GM12864 (cell line): ENCODE measurements around the gene SEPTIN7.

Experiments
- DNase-seq: peaks from one replicate; pipeline ENCODE4 v3.0.0-alpha.2; 2011; ENCODE audit warnings: low read depth
- H3K4me3 ChIP-seq: 2 replicates; pipeline ENCODE4 v1.5.1; 2011; ENCODE audit warnings: mild to moderate bottlenecking, low read depth, low read length, control low read depth
- CTCF ChIP-seq: IDR thresholded peaks from 2 replicates; pipeline ENCODE4 v1.5.1; 2011; ENCODE audit warnings: low read depth, mild to moderate bottlenecking, moderate library complexity, low read length, control low read depth, inconsistent platforms; ENCODE audit errors: missing control alignments

The SEPTIN7 gene

GRCh38 chr7:35817181-35817580 lies 16.3 kb downstream of the SEPTIN7 start:
- H3K4me3 ChIP-seq: no peak overlapping the region
- no peak for DNase-seq
- TF ChIP-seq CTCF: no peak

- H3K4me3 ChIP-seq: no peak overlapping the region
- DNase-seq: no peak
- no peak for TF ChIP-seq CTCF
Measured at GRCh38 chr7:35817930-35818329, 17.1 kb downstream of the SEPTIN7 start.

DNA sequence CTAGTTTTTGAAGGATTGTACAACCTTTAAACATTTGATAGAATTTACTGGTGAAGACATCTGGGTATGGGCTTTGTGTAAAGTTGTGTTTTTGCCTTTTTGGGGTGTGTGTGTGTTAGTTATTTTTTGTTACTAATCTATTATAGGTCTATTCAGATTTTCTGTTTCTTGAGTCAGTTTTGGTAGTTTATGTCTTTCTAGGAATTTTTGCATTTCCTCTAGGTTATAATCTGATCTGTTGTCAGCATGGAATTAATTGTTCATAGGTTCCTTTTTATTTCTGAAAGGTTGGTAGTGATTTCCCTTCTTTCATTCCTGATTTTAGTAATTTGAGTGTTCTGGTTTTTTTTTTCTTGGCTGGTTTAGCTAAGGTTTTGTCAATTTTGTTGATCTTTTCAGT lies 17.7 kb downstream of the SEPTIN7 start:
- H3K4me3 ChIP-seq: no peak overlapping the region
- TF ChIP-seq CTCF: no peak

DNA sequence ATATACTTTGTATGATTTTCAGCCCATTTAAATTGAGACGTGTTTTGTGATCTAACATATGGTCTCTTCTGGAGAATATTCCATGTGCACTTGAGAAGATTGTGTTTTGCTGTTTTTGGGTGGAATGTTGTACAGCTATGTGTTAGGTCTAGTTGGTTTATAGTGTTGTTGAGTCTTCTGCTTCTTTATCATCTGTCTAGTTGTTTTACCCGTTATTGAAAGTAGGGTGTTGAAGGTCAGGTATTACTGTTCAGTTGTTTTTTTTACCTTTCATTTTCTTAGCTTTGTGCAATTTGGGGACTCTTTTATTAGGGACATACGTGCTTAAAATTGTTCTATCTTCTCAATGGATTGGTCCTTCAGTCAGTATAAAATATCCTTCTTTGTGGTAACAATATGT lies 18.5 kb downstream of the SEPTIN7 start:
- no peak for DNase-seq
- H3K4me3 ChIP-seq: no peak overlapping the region
- TF ChIP-seq CTCF: no peak

More for the DNA sequence above, 17.7 kb downstream of the SEPTIN7 start:
- no peak for DNase-seq

- no peak for DNase-seq
- no peak for TF ChIP-seq CTCF
- no peak overlapping the region for H3K4me3 ChIP-seq
Measured at GRCh38 chr7:35819954-35820703, 19.3 kb downstream of the SEPTIN7 start.

DNA sequence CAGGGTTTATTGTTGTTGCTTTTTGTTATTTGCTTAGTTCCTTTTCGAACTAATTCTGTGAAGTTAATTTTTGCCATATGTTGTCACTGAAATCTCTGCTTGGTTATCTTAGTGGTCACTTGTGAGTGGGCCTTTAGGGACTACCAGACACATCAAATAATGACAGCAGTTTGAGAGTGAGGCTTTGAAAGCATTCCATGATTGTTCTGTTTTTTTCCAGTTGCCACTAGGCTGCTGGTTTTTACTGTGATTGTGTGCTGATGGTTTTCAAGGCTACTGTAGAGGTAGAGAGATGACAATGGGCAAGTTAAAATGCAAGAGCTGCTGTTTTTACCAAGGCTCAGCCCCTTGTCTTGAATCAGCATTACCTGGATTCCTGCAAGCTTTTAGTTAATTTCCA lies 20.0 kb downstream of the SEPTIN7 start:
- no peak for TF ChIP-seq CTCF
- H3K4me3 ChIP-seq: no peak overlapping the region
- DNase-seq: no peak

DNA sequence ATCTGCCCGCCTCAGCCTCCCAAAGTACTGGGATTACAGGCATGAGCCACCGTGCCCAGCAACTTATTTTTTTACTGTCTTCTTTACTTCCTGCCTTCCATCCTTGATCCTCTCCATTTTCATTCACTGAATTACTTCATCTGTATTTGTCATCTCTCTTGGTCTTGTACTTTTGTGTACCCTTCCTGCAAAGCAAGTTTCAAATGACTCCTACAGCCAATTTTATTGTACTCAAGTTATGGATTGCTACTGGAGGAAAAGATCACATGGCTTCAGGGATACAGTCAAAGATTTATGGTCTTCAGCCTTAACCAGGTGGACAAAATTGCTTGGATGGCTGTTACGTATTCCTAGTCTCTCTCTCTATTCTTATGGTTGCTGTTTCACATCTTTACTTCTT lies 22.6 kb downstream of the SEPTIN7 start:
- TF ChIP-seq CTCF: no peak
- H3K4me3 ChIP-seq: no peak overlapping the region
- DNase-seq: no peak
